Endothelial cell of umbilical vein (primary cell): Measurements from ENCODE around the gene DNAH3. TPM values are rescaled to one million over a fixed set of nuclear protein-coding genes. Genes with fewer than 3 reads are reported as not detected.

ENCODE experiments used
- BruUV-seq: library from RNA; stranded (reverse); fragments of 400-500 nt; replicated peaks from 2 replicates; lab custom pipeline; 2021; lab: Mats Ljungman, UMichigan
- CTCF ChIA-PET: fragments of 300-600, 350-600 bp; sonication (Branson Sonifier 250); formaldehyde crosslinking; loops from one replicate; lab custom pipeline; 2021; ENCODE audit warnings: antibody characterized with exemption, inconsistent platforms; lab: Charles Lee
- POLR2A ChIA-PET: fragments of 300-600, 350-600 bp; sonication (Branson Sonifier 250); formaldehyde crosslinking; loops from one replicate; lab custom pipeline; 2021; ENCODE audit warnings: antibody characterized with exemption, inconsistent platforms; lab: Charles Lee
- DNase-seq: peaks from one replicate; pipeline ENCODE4 v3.0.0-alpha.2; 2011; ENCODE audit warnings: low read depth, low spot score
- FAIRE-seq: peaks from 2 replicates; lab custom pipeline; 2011; peaks lifted over from hg19 to GRCh38; lab: Jason Lieb, UNC
- H2AFZ ChIP-seq: 2 replicates; pipeline ENCODE4 v1.6.0; 2012; ENCODE audit warnings: low read depth, low read length, control low read depth, inconsistent platforms
- H3K27ac ChIP-seq: 2 replicates; pipeline ENCODE4 v1.5.1; 2011; ENCODE audit warnings: low read depth, mild to moderate bottlenecking, control low read depth, low read length, moderate library complexity; ENCODE audit not compliant: insufficient read depth
- H3K27me3 ChIP-seq, 2 experiments: 2 replicates each; pipeline versions ENCODE4 v1.6.0 to v1.6.1; 2011; ENCODE audit warnings: low read length in 2 of 2, mixed read lengths in 1 of 2; ENCODE audit not compliant: control insufficient read depth in 2 of 2, insufficient read depth in 2 of 2
- H3K36me3 ChIP-seq, 2 experiments: 2 replicates in 1 of 2; 3 replicates in 1 of 2; pipeline ENCODE4 v1.5.1; 2011; ENCODE audit warnings: low read length in 2 of 2, mild to moderate bottlenecking in 1 of 2, moderate library complexity in 1 of 2; ENCODE audit not compliant: control insufficient read depth in 2 of 2, insufficient read depth in 2 of 2; ENCODE audit errors: extremely low read depth in 1 of 2
- H3K4me1 ChIP-seq: 3 replicates; pipeline ENCODE4 v1.5.1; 2011; ENCODE audit warnings: mild to moderate bottlenecking, low read length; ENCODE audit not compliant: control insufficient read depth, insufficient read depth; ENCODE audit errors: extremely low read depth
- H3K4me2 ChIP-seq: 2 replicates; pipeline ENCODE4 v1.6.1; 2011; ENCODE audit warnings: low read length, control low read depth, mixed read lengths; ENCODE audit not compliant: insufficient read depth
- H3K4me3 ChIP-seq, 3 experiments: fragments of 200-600 bp in 1 of 3; sonication (generic), shearing (Covaris generic) in 1 of 3; replicated peaks in 1 of 3; 2 replicates each; pipeline ENCODE4 v1.5.1; 2011 to 2016; ENCODE audit warnings: control low read depth in 3 of 3, low read length in 3 of 3, mild to moderate bottlenecking in 2 of 3, inconsistent platforms in 1 of 3, low read depth in 1 of 3, moderate library complexity in 1 of 3; ENCODE audit not compliant: insufficient read depth in 1 of 3
- H3K79me2 ChIP-seq: 2 replicates; pipeline ENCODE4 v1.6.0; 2012; ENCODE audit warnings: low read length, inconsistent platforms; ENCODE audit not compliant: control insufficient read depth, insufficient read depth
- H3K9ac ChIP-seq: replicated peaks from 2 replicates; pipeline ENCODE3; 2011; ENCODE audit warnings: low read length, control low read depth; ENCODE audit not compliant: insufficient read depth; ENCODE audit errors: extremely low read depth
- H3K9me1 ChIP-seq: replicated peaks from 3 replicates; pipeline ENCODE4 v1.6.0; 2011; ENCODE audit warnings: mild to moderate bottlenecking, low read length; ENCODE audit not compliant: control insufficient read depth, insufficient read depth; ENCODE audit errors: extremely low read depth
- H3K9me3 ChIP-seq: replicated peaks from 2 replicates; pipeline ENCODE4 v1.5.1; 2012; ENCODE audit warnings: low read length, inconsistent platforms; ENCODE audit not compliant: control insufficient read depth, insufficient read depth
- H4K20me1 ChIP-seq: replicated peaks from 2 replicates; pipeline ENCODE3; 2011; ENCODE audit warnings: mild to moderate bottlenecking, low read length; ENCODE audit not compliant: control insufficient read depth, insufficient read depth; ENCODE audit errors: extremely low read depth
- CTCF ChIP-seq, 2 donors: IDR thresholded peaks; 1 replicate in 1 of 2; 2 replicates in 1 of 2; pipeline ENCODE4 v1.5.1; 2011; ENCODE audit warnings: low read length in 2 of 2, mild to moderate bottlenecking in 2 of 2, moderate library complexity in 2 of 2, control low read depth in 1 of 2, inconsistent platforms in 1 of 2, low read depth in 1 of 2; ENCODE audit not compliant: insufficient read depth in 1 of 2; ENCODE audit errors: extremely low read depth in 1 of 2
- FOS ChIP-seq: IDR thresholded peaks from 2 replicates; pipeline ENCODE4 v1.6.1; 2011; ENCODE audit warnings: mild to moderate bottlenecking, low read length, moderate library complexity, borderline replicate concordance; ENCODE audit not compliant: insufficient read depth
- GATA2 ChIP-seq: IDR thresholded peaks from 2 replicates; pipeline ENCODE4 v1.7.0; 2011; ENCODE audit warnings: low read depth, mild to moderate bottlenecking, moderate library complexity, mixed read lengths, low read length; ENCODE audit not compliant: insufficient read length, insufficient read depth
- JUN ChIP-seq: IDR thresholded peaks from 2 replicates; pipeline ENCODE4 v1.6.1; 2011; ENCODE audit warnings: borderline replicate concordance, low read depth; ENCODE audit not compliant: insufficient read length, insufficient read depth
- POLR2A ChIP-seq: IDR thresholded peaks from 2 replicates; pipeline ENCODE4 v1.6.1; 2012; ENCODE audit warnings: low read depth, mild to moderate bottlenecking, control low read depth, low read length
- dilution Hi-C: fragments of 300-500 bp; cut with MboI; formaldehyde crosslinking; loops from one replicate; pipeline ENCODE4 v1.15.0; 2019; ENCODE audit warnings: low sequenced_read_pairs; ENCODE audit not compliant: extremely low pct_ligation_motif_present
- intact Hi-C: fragments of 100-400 bp; cut with micrococcal nuclease; formaldehyde crosslinking; loops from one replicate; pipeline ENCODE4 v1.10.0; 2022
- polyA plus RNA-seq, 4 experiments: library from polyadenylated mRNA; depleted of rRNA in 3 of 4; stranded (reverse) in 3 of 4; unstranded in 1 of 4; fragments of >200 nt; gene quantifications; 2 replicates each; pipeline versions ENCODE4 v1.2.1 to v1.2.3, GENCODE V29; 2011 to 2012; ENCODE audit warnings: missing spikeins in 1 of 4
- total RNA-seq: library from RNA; stranded (reverse); gene quantifications from 2 replicates; pipeline ENCODE4 v1.2.3, GENCODE V29; 2021
- TF ChIP-seq, protein P1 (sequence below): IDR thresholded peaks from 2 replicates; pipeline ENCODE4 v1.6.1; 2011; ENCODE audit not compliant: insufficient read depth, insufficient read length

DNAH3 gene
- total and polyA plus RNA-seq, 2 donors (not counting 3 experiments of a cell fraction or from before 2014, with no cell fraction given), result not detected

- POLR2A ChIA-PET, result no interaction called here
- dilution Hi-C loops (no loop called here), intact Hi-C loops (loop anchor here (1.0 kb wide), 1 partner anchor 23 kb away; no protein-coding TSS in a partner anchor)
- H4K20me1 ChIP-seq, result no peaks in the 10 kb centered on the region
- CTCF ChIA-PET, result interaction anchor here (0.6 to 0.8 kb wide), 2 partner anchors 14 to 47 kb away, joined by 3 read pairs; no protein-coding TSS in a partner anchor
- no peaks in the 10 kb centered on the region for H3K4me1 ChIP-seq
- DNase-seq (no peak), FAIRE-seq (no peak)
- H3K79me2 ChIP-seq, result no peaks in the 10 kb centered on the region
- no peaks in the 10 kb centered on the region for H3K9me3 ChIP-seq
- H3K4me2 ChIP-seq, result no peak overlapping the region
- no peaks in the 10 kb centered on the region for H3K9me1 ChIP-seq
- H2AFZ ChIP-seq, result no peak overlapping the region
- H3K9ac ChIP-seq, result no peak overlapping the region
- no peaks in the 10 kb centered on the region for H3K36me3 ChIP-seq
- TF ChIP-seq GATA2 (no peak), CTCF (IDR thresholded peaks at IDR 0.05; ENCODE audit: extremely low read depth in 1 of 2, insufficient read depth in 1 of 2, low read depth in 1 of 2, low read length in 2 of 2) (no peak), POLR2A (no peak), JUN (no peak), FOS (no peak)
- TF ChIP-seq, protein P1, sequence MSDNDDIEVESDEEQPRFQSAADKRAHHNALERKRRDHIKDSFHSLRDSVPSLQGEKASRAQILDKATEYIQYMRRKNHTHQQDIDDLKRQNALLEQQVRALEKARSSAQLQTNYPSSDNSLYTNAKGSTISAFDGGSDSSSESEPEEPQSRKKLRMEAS, result no peak
- no peak overlapping the region for H3K4me3 ChIP-seq
- no TSS peak for BruUV-seq
- H3K27me3 ChIP-seq, result no peaks in the 10 kb centered on the region
- H3K27ac ChIP-seq, result no peak overlapping the region
Observed at GRCh38 chr16:20954574-20954973, 196.1 kb downstream of the DNAH3 start.
